ENCODE data around the gene MAFG.

Gene MAFG

GRCh38 chr17:81927653-81928543 is at the start of gene MAFG:
MAFG (minus strand) TSS chr17:81927735; CDS start chr17:81923185, 4,550 bp downstream.
- Histone ChIP-seq H3K4me1 (ENCODE audit: insufficient read depth, low read length) (peaks cover 24% of the 10 kb centered on the region; the same call in 1 of the 2 replicates), H3K9me3 (ENCODE audit: control insufficient read depth, insufficient read depth, low read length) (no peaks in the 10 kb centered on the region), H3K36me3 (ENCODE audit: insufficient read depth, low read length) (no peaks in the 10 kb centered on the region), H3K9ac (ENCODE audit: low read depth, low read length) (peak within 1 kb of the TSS; percentile 78)

GRCh38 chr17:81976332-81977210 is 49.0 kb upstream of the MAFG start:
- 0 out of 2 replicates have a peak, but pooled peaks cover 2% of the 10 kb centered on the region for H3K9me3 ChIP-seq (ENCODE audit: control insufficient read depth, insufficient read depth, low read length)
- no peaks in the 10 kb centered on the region; the same call in 1 of the 2 replicates for H3K4me1 ChIP-seq (ENCODE audit: insufficient read depth, low read length)
- H3K9ac ChIP-seq (ENCODE audit: low read depth, low read length), result peak overlapping the region; percentile 75
- no peaks in the 10 kb centered on the region for H3K36me3 ChIP-seq (ENCODE audit: insufficient read depth, low read length)

GRCh38 chr17:81973432-81973831 is 45.9 kb upstream of the MAFG start:
- Histone ChIP-seq H3K36me3 (ENCODE audit: insufficient read depth, low read length) (no peaks in the 10 kb centered on the region), H3K9me3 (ENCODE audit: control insufficient read depth, insufficient read depth, low read length) (0 out of 2 replicates have a peak, but pooled peaks cover 2% of the 10 kb centered on the region), H3K4me1 (ENCODE audit: insufficient read depth, low read length) (peaks cover under 1% of the 10 kb centered on the region), H3K9ac (ENCODE audit: low read depth, low read length) (no peak overlapping the region)

DNA sequence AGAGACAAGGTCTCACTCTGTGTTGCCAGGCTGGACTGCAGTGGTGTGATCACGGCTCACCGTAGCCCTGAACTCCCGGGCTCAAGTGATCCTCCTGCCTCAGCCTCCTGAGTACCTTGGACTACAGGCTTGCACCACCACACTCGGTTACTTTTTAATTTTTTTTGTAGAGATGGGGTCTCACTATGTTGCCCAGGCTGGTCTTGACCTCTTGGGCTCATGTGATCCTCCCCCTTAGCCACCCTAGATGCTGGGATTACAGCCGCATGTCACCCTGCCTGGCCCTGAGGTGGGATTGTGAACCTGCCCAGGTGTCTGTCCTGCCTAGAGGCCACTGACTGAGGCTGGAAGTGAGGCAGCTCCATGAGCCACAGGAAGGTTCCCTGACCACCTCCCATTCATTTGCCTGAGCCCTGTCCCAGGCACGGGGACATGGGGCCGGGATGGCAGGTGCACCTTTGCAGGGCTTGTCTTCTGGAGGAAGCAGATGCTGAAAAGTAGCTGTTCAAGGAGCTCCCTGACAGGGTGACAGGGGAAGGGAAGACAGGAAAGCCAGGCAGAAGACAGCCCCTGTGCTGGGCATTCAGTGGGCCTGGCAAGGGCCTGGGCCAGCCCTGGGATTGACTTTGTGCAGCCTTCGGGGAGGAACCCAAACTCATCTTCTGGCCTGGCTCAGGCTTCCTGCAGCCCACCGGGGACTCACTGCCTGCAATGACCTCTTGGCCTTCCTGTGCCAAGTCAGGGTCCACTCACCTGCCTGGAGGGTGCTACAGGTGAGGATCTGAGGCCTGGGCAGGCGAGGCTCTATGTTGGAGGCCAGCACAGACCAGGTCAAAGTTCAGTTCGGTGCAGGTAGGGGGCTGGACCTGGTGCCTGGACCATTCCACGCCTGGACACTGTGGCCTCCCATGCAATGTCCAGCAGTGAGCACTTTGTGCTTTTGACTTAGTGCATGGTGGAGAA is 41.6 kb upstream of the MAFG start:
- H3K9ac ChIP-seq (ENCODE audit: low read depth, low read length), result no peak overlapping the region
- 0 out of 2 replicates have a peak, but pooled peaks cover 2% of the 10 kb centered on the region for H3K9me3 ChIP-seq (ENCODE audit: control insufficient read depth, insufficient read depth, low read length)
- H3K36me3 ChIP-seq (ENCODE audit: insufficient read depth, low read length), result no peaks in the 10 kb centered on the region
- H3K4me1 ChIP-seq (ENCODE audit: insufficient read depth, low read length), result peaks cover 16% of the 10 kb centered on the region

DNA sequence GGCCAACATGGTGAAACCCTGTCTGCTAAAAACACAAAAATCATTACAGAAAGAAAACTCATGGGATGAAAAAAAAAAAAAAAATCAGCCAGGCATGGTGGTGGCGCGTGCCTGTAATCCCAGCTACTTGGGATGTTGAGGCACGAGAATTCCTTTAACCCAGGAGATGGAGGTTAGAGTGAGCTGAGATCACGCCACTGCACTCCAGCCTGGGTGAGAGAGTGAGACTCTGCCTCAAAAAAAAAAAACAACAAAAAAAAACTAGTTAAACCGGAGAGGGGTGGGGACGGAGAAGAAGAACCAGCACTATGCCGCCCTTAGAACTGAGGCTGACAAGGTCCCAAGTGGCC is 40.8 kb upstream of the MAFG start:
- peaks cover 16% of the 10 kb centered on the region for H3K4me1 ChIP-seq (ENCODE audit: insufficient read depth, low read length)
- H3K9ac ChIP-seq (ENCODE audit: low read depth, low read length), result 0 out of 2 replicates have a peak overlapping the region, but pooled peaks have one; percentile 15

DNA sequence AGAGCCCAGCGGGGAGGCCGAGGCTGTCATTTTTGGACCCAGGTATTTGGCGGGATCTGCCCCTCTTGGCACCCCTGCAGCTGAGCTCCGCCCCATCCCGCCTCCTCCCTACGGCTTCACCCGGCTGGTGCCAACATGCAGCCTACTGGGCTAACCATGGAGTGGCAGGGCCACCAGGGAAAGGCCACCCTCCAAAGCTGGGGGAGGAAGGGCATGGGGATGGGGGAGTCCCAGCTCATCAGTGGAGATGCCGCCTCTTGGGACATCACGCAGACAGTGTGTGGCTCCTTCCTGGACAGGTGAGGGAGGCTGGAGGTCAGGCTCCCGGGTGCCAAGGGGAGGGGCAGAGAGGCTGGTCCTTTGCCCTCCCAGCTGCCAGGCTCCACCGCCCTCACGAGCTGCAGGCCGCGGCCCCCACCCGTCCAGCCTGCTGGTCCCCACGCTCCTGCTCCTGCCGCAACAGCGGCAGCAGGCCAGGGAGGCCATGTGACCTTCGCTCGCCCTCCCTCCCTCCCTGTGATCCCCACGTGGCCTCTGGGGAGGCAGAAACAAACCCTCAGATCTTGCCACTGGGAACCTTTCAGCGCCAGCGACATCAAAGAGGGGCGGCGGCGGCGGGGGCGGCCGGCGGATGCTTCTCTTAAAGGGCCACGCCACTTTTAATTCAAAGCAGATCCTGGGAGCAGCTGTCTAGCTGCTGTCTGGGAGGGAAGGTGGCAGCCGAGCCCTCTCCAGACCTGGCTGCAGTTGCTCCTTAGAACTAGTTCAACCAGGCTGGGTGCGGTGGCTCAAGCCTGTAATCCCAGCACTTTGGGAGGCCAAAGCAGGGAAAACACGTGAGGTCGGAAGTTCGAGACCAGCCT is 40.2 kb upstream of the MAFG start:
- peak overlapping the region; percentile 15 for H3K9ac ChIP-seq (ENCODE audit: low read depth, low read length)
- H3K36me3 ChIP-seq (ENCODE audit: insufficient read depth, low read length), result no peaks in the 10 kb centered on the region
- peaks cover 16% of the 10 kb centered on the region for H3K4me1 ChIP-seq (ENCODE audit: insufficient read depth, low read length)
- H3K9me3 ChIP-seq (ENCODE audit: control insufficient read depth, insufficient read depth, low read length), result no peaks in the 10 kb centered on the region

More for the DNA sequence above, 40.8 kb upstream of the MAFG start:
- no peaks in the 10 kb centered on the region for H3K36me3 ChIP-seq (ENCODE audit: insufficient read depth, low read length)
- 0 out of 2 replicates have a peak, but pooled peaks cover under 1% of the 10 kb centered on the region for H3K9me3 ChIP-seq (ENCODE audit: control insufficient read depth, insufficient read depth, low read length)

GRCh38 chr17:81967244-81967532 is 39.7 kb upstream of the MAFG start:
- Histone ChIP-seq H3K4me1 (ENCODE audit: insufficient read depth, low read length) (peaks cover 18% of the 10 kb centered on the region), H3K36me3 (ENCODE audit: insufficient read depth, low read length) (no peaks in the 10 kb centered on the region), H3K9me3 (ENCODE audit: control insufficient read depth, insufficient read depth, low read length) (no peaks in the 10 kb centered on the region), H3K9ac (ENCODE audit: low read depth, low read length) (peak overlapping the region; percentile 10; the same call in 1 of the 2 replicates)

- no peaks in the 10 kb centered on the region for H3K36me3 ChIP-seq (ENCODE audit: insufficient read depth, low read length)
- peaks cover 19% of the 10 kb centered on the region for H3K4me1 ChIP-seq (ENCODE audit: insufficient read depth, low read length)
- 0 out of 2 replicates have a peak overlapping the region, but pooled peaks have one; percentile 10 for H3K9ac ChIP-seq (ENCODE audit: low read depth, low read length)
- no peaks in the 10 kb centered on the region for H3K9me3 ChIP-seq (ENCODE audit: control insufficient read depth, insufficient read depth, low read length)
These were observed 39.1 kb upstream of the MAFG start for GRCh38 chr17:81966343-81967243.

DNA sequence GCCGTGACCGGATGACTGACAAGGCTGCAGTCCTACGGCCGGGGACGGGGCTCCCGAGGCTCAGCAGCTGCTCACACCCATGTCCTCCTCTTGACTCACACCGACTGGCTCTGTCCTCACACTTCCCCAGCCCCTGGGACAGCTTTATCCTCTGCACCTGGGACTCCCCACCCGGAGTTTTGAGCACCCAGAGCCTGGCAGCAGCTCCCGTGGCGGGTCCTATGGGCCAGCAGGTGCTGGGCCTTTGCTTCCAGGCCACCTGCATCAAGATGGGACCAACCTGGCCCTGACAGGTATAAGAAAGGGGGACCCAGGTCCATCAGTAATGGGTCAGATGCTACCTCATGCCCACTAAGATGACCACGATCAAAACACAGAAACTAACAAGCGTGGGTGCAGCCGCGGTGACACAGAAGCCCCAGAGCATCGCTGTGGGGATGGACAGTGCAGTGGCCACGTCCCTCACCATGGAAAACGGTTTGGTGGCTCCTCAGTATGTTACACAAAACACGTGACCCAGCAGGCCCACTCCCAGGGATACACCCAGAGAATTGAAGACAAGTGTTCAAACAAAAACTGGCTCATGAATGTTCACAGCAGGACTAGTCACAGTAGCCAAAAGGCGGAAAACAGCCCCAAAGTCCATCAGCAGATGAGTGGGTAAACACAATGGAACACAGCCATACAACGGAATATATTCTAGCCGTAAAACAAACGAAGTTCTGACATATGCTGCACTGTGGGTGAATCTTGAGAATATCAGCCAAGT is 36.7 kb upstream of the MAFG start:
- peaks cover 19% of the 10 kb centered on the region for H3K4me1 ChIP-seq (ENCODE audit: insufficient read depth, low read length)
- H3K9me3 ChIP-seq (ENCODE audit: control insufficient read depth, insufficient read depth, low read length), result no peaks in the 10 kb centered on the region
- no peak overlapping the region for H3K9ac ChIP-seq (ENCODE audit: low read depth, low read length)
- no peaks in the 10 kb centered on the region for H3K36me3 ChIP-seq (ENCODE audit: insufficient read depth, low read length)

GRCh38 chr17:81962499-81963441 is 35.2 kb upstream of the MAFG start:
- no peak overlapping the region for H3K9ac ChIP-seq (ENCODE audit: low read depth, low read length)
- H3K9me3 ChIP-seq (ENCODE audit: control insufficient read depth, insufficient read depth, low read length), result no peaks in the 10 kb centered on the region
- H3K4me1 ChIP-seq (ENCODE audit: insufficient read depth, low read length), result peaks cover 13% of the 10 kb centered on the region; the same call in 1 of the 2 replicates
- H3K36me3 ChIP-seq (ENCODE audit: insufficient read depth, low read length), result no peaks in the 10 kb centered on the region
